Esophagus muscularis mucosa (tissue), 4 donors: ENCODE data around the gene CSF2RB. TPM values are rescaled to one million over a fixed set of nuclear protein-coding genes. Genes with fewer than 3 reads are reported as not detected.

Experiments used
- DNase-seq: peaks from one replicate; pipeline ENCODE4 v3.0.0-alpha.2; 2017; ENCODE audit errors: extremely low spot score
- H3K27ac ChIP-seq, 4 donors: fragments of 200-600 bp; sonication (generic); replicated peaks in 1 of 4; 1 replicate in 3 of 4; 2 replicates in 1 of 4; pipeline ENCODE4 v1.5.1; 2016 to 2019; ENCODE audit warnings: mild to moderate bottlenecking in 1 of 4
- H3K27me3 ChIP-seq, 4 donors: fragments of 200-600 bp; sonication (generic); one replicate each; pipeline versions ENCODE4 v1.5.1 to v1.6.0; 2016 to 2019
- H3K36me3 ChIP-seq, 4 donors: fragments of 200-600 bp; sonication (generic); one replicate each; pipeline ENCODE4 v1.5.1; 2016 to 2019
- H3K4me1 ChIP-seq, 4 donors: fragments of 200-600 bp; sonication (generic); one replicate each; pipeline ENCODE4 v1.5.1; 2016 to 2019
- H3K4me3 ChIP-seq, 4 donors: fragments of 200-600 bp; sonication (generic); 1 replicate in 2 of 4; 2 replicates in 2 of 4; pipeline ENCODE4 v1.5.1; 2016 to 2019; ENCODE audit warnings: mild to moderate bottlenecking in 4 of 4, moderate library complexity in 1 of 4
- H3K9me3 ChIP-seq, 4 donors: fragments of 200-600 bp; sonication (generic); 1 replicate in 3 of 4; 2 replicates in 1 of 4; pipeline ENCODE4 v1.5.1; 2016 to 2019
- EP300 ChIP-seq: sonication (generic); formaldehyde crosslinking; IDR thresholded peaks from one replicate; pipeline ENCODE4 v1.6.1; 2017; ENCODE audit warnings: antibody characterized with exemption
- POLR2A ChIP-seq: fragments of 450-650 bp; IDR thresholded peaks from one replicate; pipeline ENCODE4 v1.6.1; 2017; ENCODE audit warnings: antibody characterized with exemption, moderate library complexity, mild to moderate bottlenecking, low read depth
- POLR2AphosphoS5 ChIP-seq, 2 donors: sonication (generic); formaldehyde crosslinking; IDR thresholded peaks; one replicate each; pipeline ENCODE4 v1.6.1; 2017; ENCODE audit warnings: antibody characterized with exemption in 2 of 2
- WGBS: methylation state at CpG from one replicate; pipeline ENCODE4 v1.1.5; 2018; 5-methylcytosine and 5-hydroxymethylcytosine counted together
- intact Hi-C: fragments of 100-400 bp; cut with DNase I; formaldehyde crosslinking; loops from one replicate; pipeline ENCODE4 v1.15.1; 2023
- total RNA-seq, 4 donors: library from RNA; depleted of rRNA; stranded (reverse); fragments of >200 nt; gene quantifications; one replicate each; pipeline versions ENCODE4 v1.1.0 to v1.2.1, GENCODE V29; 2016
- TF ChIP-seq, protein P1 (sequence below), 3 experiments: fragments of 200-600 bp in 2 of 3; fragments of 450-650 bp in 1 of 3; sonication (generic) in 2 of 3; IDR thresholded peaks; one replicate each; pipeline ENCODE4 v1.5.1; 2017 to 2019; ENCODE audit warnings: antibody characterized with exemption in 3 of 3, mild to moderate bottlenecking in 2 of 3, moderate library complexity in 1 of 3

CSF2RB gene
- total RNA-seq, 4 donors from 2014 or later: 4.6 to 19.4 (median 6.2) TPM

DNA sequence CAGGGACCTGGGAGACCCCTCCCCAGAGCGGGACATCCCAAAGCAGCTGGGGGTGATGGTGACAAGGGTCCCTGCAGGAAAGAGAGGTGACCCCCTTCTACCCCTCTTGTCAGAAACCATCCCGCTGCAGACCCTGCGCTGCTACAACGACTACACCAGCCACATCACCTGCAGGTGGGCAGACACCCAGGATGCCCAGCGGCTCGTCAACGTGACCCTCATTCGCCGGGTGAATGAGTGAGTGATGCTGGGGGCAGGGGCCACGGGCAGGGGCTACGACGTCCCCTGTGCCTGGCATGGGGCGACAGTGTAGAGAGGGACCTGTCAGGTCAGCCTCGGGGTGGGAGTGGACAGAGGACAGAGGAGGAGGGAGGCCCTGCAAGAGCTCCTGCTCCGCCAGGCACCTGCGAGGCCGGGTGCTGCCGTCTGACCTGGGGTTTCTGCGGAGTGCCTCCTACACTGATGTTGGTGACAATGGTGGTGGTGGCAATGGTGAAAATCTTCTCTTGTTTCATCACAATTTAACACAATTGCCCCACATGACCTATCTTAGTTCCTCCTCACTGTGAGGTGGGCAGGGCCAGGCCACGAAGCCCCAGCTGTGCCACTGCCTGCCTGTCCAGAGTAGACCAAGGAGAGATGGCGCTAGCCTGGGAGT is 9.8 kb downstream of the CSF2RB start:
- intact Hi-C loops: no loop called here
- no peak overlapping the region for H3K27ac ChIP-seq
- H3K36me3 ChIP-seq: peaks cover 0 to 6% (median 0%) of the 10 kb centered on the region in 4 donors
- TF ChIP-seq POLR2A: no peak
- no peak for TF ChIP-seq POLR2AphosphoS5 (IDR thresholded peaks at IDR 0.05)
- no peak for TF ChIP-seq EP300
- TF ChIP-seq, protein P1, sequence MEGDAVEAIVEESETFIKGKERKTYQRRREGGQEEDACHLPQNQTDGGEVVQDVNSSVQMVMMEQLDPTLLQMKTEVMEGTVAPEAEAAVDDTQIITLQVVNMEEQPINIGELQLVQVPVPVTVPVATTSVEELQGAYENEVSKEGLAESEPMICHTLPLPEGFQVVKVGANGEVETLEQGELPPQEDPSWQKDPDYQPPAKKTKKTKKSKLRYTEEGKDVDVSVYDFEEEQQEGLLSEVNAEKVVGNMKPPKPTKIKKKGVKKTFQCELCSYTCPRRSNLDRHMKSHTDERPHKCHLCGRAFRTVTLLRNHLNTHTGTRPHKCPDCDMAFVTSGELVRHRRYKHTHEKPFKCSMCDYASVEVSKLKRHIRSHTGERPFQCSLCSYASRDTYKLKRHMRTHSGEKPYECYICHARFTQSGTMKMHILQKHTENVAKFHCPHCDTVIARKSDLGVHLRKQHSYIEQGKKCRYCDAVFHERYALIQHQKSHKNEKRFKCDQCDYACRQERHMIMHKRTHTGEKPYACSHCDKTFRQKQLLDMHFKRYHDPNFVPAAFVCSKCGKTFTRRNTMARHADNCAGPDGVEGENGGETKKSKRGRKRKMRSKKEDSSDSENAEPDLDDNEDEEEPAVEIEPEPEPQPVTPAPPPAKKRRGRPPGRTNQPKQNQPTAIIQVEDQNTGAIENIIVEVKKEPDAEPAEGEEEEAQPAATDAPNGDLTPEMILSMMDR (IDR thresholded peaks at IDR 0.05): no peak
- peaks cover 0 to 9% (median 5%) of the 10 kb centered on the region in 4 donors for H3K9me3 ChIP-seq
- peaks cover 0 to 12% (median 7%) of the 10 kb centered on the region in 4 donors for H3K4me1 ChIP-seq
- no peak for DNase-seq
- 90% methylated on average over 18 of the region's 21 CpGs for WGBS
- H3K27me3 ChIP-seq: peaks cover 0 to 72% (median 0%) of the 10 kb centered on the region in 4 donors
- H3K4me3 ChIP-seq: no peak overlapping the region

DNA sequence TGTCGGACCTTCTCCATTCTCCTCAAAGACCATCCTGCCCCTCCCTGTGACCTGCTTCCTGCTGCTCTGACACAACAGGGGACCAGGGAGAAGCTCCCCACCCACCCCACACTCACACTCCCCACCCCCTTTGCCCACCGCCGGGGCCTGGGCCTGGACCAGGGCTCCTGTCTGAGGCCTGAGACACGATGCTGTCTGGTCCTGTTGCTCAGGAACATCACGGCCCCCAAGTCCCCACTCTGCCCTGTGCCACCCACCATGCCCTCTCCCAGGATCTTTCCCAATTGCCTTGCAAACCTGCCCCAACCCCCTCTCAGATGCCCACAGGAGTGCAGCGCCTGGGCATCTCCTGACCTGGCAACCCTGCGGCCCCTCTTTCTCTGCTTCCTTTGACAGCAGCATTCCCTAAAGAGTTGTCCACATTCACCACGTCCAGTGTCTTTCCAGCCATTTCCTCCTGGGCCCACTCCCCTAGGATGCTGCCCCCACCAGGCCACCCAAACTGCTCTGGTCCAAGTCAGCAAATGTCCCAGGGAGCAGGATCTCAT is 10.8 kb downstream of the CSF2RB start:
- Histone ChIP-seq H3K4me1 (peaks cover 0 to 12% (median 7%) of the 10 kb centered on the region in 4 donors), H3K27me3 (peaks cover 0 to 76% (median 0%) of the 10 kb centered on the region in 4 donors), H3K9me3 (no peaks in the 10 kb centered on the region), H3K27ac (no peak overlapping the region), H3K36me3 (peaks cover 0 to 6% (median 0%) of the 10 kb centered on the region in 4 donors), H3K4me3 (no peak overlapping the region)
- DNase-seq: no peak
- TF ChIP-seq POLR2A (no peak), EP300 (no peak), POLR2AphosphoS5 (IDR thresholded peaks at IDR 0.05) (no peak)
- TF ChIP-seq, protein P1 (IDR thresholded peaks at IDR 0.05): no peak
- intact Hi-C loops: no loop called here
- 90% methylated on average over 8 of the region's 8 CpGs for WGBS

DNA sequence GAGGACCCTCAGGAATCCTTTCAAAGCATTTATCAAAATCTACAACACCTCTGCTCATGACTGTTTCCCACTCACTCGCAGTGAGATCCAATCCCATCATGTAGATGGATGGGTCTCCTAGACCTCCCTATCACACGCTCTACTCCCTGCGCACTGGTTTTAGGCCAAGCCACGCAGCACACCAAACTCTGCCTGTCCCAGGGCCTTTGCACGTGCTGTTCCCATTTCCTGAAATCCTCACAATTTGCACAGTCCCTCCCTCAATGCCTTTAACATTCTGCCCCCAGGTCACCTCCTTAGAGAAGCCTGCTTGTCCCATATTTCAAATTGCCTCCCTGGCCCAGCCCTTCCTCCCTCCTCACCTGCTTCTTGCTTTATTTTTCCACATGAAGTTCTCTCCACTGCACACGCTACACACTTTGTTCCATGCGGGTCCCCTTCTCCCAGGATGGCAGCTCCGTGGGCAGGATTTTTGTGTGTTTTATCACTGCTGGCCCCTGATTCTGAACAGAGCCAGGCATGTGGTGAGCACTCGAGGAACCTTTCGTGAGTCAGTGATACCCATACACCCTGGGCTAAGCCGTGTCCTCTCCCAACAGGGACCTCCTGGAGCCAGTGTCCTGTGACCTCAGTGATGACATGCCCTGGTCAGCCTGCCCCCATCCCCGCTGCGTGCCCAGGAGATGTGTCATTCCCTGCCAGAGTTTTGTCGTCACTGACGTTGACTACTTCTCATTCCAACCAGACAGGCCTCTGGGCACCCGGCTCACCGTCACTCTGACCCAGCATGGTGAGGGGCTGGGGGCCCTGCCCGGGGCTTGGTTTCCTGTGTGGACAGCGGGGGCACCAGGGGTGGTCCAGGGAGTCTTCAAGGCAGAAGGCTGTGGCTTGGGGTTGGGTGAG is 12.2 kb downstream of the CSF2RB start:
- Histone ChIP-seq H3K27me3 (peaks cover 0 to 88% (median 0%) of the 10 kb centered on the region in 4 donors), H3K4me3 (no peak overlapping the region), H3K4me1 (peaks cover 0 to 12% (median 7%) of the 10 kb centered on the region in 4 donors), H3K9me3 (no peaks in the 10 kb centered on the region), H3K27ac (no peak overlapping the region), H3K36me3 (peaks cover 0 to 6% (median 0%) of the 10 kb centered on the region in 4 donors)
- DNase-seq: no peak
- intact Hi-C loops: no loop called here
- WGBS: 94% methylated on average over 15 of the region's 19 CpGs
- TF ChIP-seq POLR2AphosphoS5 (IDR thresholded peaks at IDR 0.05) (no peak), EP300 (no peak), POLR2A (no peak)
- TF ChIP-seq, protein P1 (IDR thresholded peaks at IDR 0.05): no peak

DNA sequence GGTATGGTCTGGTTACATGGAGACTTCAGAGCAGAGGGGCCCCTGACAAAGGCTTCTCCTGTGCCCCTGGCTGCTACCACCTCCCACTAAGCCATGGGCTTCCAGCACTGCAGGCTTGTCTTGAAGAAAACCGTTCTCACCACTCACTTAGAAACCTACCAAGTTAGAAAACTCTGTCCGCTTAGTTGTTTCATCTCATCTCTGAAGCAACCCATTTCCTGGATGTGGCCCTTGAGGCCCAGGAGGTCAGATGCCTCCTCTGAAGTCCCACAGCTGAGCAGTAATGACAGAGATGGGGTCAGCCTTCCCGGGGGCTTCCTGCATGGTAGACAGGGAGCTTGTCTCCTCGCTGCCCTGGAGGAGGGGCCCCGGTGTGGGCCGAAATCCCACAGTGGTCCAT is 12.9 kb downstream of the CSF2RB start:
- intact Hi-C loops: no loop called here
- H3K4me3 ChIP-seq: no peak overlapping the region
- peaks cover 0 to 6% (median 0%) of the 10 kb centered on the region in 4 donors for H3K36me3 ChIP-seq
- peaks cover 0 to 88% (median 0%) of the 10 kb centered on the region in 4 donors for H3K27me3 ChIP-seq
- no peak for TF ChIP-seq POLR2A
- TF ChIP-seq, protein P1 (IDR thresholded peaks at IDR 0.05): no peak
- TF ChIP-seq POLR2AphosphoS5 (IDR thresholded peaks at IDR 0.05): no peak
- no peak for TF ChIP-seq EP300
- H3K27ac ChIP-seq: no peak overlapping the region
- H3K9me3 ChIP-seq: no peaks in the 10 kb centered on the region
- 93% methylated on average over 6 of the region's 6 CpGs for WGBS
- DNase-seq: no peak
- peaks cover 0 to 12% (median 7%) of the 10 kb centered on the region in 4 donors for H3K4me1 ChIP-seq
